Kidney epithelial cell (primary cell): ENCODE results near the gene ZNF148. TPM values are rescaled to one million over a fixed set of nuclear protein-coding genes. Genes with fewer than 3 reads are reported as not detected.

ENCODE experiments used
- DNase-seq: peaks from one replicate; pipeline ENCODE4 v3.0.0-alpha.2; 2010; ENCODE audit warnings: low read depth
- H3K27me3 ChIP-seq: 2 replicates; pipeline ENCODE4 v1.6.0; 2011; ENCODE audit warnings: low read length; ENCODE audit not compliant: control insufficient read depth, insufficient read depth
- H3K36me3 ChIP-seq: 2 replicates; pipeline ENCODE4 v1.5.1; 2011; ENCODE audit warnings: low read length; ENCODE audit not compliant: control insufficient read depth, insufficient read depth
- H3K4me3 ChIP-seq: 2 replicates; pipeline ENCODE4 v1.5.1; 2011; ENCODE audit warnings: low read depth, mild to moderate bottlenecking, control low read depth, low read length
- total RNA-seq: library from RNA; depleted of rRNA; stranded (reverse); fragments of >200 nt; gene quantifications from 2 replicates; pipeline ENCODE4 v1.2.3, GENCODE V29; 2015
- TF ChIP-seq, protein P1 (sequence below): IDR thresholded peaks from 2 replicates; pipeline ENCODE4 v1.5.1; 2011; ENCODE audit warnings: mild to moderate bottlenecking, moderate library complexity, low read length, control low read depth, inconsistent platforms; ENCODE audit not compliant: insufficient read depth, poor library complexity, severe bottlenecking

ZNF148 gene
- total RNA-seq, 1 donor from 2014 or later: 22.8 TPM

DNA sequence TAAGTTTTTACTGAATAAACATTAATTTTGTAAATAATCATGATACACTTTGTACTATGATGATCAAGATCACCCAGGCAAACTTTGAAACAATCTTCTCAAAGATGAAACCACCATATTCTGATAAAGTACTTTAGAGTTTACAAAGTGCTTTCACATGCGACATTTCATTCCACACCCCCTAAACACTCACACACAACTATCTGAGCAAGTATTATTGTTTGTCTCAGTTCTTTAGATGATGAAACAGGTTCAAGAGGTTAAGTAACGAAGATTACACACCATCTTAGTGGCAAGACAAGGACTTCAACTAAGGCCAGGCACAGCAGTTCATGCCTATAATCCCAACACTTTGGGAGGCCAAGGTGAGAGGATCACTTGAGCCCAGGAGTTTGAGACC lies 37.6 kb downstream of the ZNF148 start:
- no peak for DNase-seq
- TF ChIP-seq, protein P1, sequence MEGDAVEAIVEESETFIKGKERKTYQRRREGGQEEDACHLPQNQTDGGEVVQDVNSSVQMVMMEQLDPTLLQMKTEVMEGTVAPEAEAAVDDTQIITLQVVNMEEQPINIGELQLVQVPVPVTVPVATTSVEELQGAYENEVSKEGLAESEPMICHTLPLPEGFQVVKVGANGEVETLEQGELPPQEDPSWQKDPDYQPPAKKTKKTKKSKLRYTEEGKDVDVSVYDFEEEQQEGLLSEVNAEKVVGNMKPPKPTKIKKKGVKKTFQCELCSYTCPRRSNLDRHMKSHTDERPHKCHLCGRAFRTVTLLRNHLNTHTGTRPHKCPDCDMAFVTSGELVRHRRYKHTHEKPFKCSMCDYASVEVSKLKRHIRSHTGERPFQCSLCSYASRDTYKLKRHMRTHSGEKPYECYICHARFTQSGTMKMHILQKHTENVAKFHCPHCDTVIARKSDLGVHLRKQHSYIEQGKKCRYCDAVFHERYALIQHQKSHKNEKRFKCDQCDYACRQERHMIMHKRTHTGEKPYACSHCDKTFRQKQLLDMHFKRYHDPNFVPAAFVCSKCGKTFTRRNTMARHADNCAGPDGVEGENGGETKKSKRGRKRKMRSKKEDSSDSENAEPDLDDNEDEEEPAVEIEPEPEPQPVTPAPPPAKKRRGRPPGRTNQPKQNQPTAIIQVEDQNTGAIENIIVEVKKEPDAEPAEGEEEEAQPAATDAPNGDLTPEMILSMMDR: no peak

DNA sequence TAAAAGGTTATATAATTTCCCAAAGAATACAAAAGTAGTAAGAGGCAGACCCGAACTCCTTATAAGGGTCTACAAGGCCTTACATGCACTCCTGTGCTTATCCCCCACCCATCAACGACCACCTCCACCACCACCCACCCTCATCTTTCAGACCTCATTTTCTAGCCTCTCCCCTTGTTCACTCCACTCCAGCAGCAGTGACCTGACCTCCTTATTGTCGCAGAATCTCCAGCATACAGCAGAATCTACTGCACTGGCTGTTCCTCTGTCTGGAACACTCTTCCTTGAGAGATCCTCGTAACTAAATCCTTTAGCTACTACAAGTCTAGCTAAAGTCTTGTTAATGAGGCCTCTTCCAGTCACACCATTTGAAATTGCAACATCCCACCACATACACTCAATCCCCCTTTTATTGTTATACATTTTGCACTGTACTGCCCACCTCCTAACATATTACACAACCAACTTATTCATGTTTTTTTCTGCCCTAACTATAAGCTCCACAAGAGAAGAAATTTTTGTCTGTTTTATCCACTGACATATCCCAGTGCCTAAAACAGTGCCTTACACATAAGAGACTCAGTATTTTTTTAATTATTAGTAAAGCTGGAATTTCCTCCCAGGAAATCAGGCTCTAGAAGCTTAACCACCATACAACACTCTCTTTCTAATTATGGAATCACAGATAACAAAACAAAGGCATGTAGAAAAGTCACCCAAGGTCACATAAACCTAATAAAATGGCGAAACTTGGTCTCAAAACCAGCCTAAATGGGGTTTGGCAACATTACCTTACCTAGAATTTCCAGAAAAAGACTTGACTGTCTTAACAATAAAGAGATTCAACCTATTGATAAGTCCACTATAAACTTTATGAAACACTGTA lies 40.2 kb downstream of the ZNF148 start:
- TF ChIP-seq, protein P1: no peak
- H3K27me3 ChIP-seq: no peaks in the 10 kb centered on the region
- no peak overlapping the region for H3K4me3 ChIP-seq
- DNase-seq: no peak
- no peaks in the 10 kb centered on the region for H3K36me3 ChIP-seq

More for the DNA sequence above, 37.6 kb downstream of the ZNF148 start:
- Histone ChIP-seq H3K36me3 (no peaks in the 10 kb centered on the region), H3K4me3 (no peak overlapping the region), H3K27me3 (no peaks in the 10 kb centered on the region)

DNA sequence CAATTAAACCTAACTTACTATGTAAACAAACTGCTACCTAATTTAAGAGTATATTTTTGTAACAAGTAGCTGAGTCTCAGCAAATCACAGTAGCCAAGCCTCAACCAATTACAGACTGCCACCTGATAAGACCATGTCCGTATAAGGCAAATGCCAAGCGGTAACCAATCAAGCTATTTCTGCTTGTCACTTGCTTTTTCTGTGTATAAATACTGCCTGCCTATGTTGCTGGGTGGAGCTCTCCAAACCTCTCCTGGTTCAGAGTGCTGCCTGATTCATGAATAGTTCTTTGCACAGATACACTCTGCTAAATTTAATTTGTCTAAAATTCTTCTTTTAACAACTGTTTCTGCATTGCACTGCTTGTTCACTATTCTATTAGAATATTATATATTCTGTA lies 42.6 kb downstream of the ZNF148 start:
- no peak for DNase-seq
- TF ChIP-seq, protein P1: no peak
- no peaks in the 10 kb centered on the region for H3K36me3 ChIP-seq
- no peak overlapping the region for H3K4me3 ChIP-seq
- no peaks in the 10 kb centered on the region for H3K27me3 ChIP-seq

DNA sequence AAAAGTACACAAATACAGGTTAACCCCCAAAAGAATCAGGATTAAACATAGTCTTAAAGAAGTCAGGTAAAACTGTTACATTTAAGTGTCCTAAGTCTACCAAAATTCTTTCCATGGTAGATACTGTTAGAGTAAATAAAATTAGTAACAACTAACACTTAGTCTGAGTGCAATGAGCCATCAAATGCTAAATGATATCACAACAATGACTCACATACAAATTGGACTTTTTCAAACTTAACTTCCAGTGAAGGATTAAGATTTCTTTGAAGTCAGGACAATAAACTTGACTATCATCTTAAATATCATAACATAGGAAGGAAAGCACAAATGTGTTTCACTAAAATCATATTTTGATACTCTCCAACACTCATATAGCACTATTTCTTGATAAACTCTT lies 43.9 kb downstream of the ZNF148 start:
- no peaks in the 10 kb centered on the region for H3K36me3 ChIP-seq
- no peaks in the 10 kb centered on the region for H3K27me3 ChIP-seq
- TF ChIP-seq, protein P1: no peak
- DNase-seq: no peak
- no peak overlapping the region for H3K4me3 ChIP-seq

DNA sequence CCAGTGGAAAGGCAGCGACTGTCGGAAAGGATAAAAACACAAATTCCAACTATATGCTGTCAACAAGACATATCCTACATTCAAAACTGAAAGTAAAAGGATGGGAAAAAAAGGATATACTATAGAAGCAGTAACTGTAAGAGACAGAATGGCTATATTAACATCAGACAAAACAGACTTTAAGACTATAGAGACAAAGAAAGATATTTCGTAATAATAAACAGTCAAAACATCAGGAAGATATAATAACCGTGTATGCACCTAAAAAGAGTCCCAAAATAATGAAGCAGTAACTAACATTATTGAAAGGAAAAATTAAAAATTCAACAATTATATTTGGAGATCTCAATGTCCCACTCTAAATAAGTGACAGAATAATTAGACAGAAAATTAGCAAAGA lies 48.2 kb downstream of the ZNF148 start:
- DNase-seq: no peak
- no peak overlapping the region for H3K4me3 ChIP-seq
- H3K27me3 ChIP-seq: no peaks in the 10 kb centered on the region
- H3K36me3 ChIP-seq: no peaks in the 10 kb centered on the region
- TF ChIP-seq, protein P1: no peak

DNA sequence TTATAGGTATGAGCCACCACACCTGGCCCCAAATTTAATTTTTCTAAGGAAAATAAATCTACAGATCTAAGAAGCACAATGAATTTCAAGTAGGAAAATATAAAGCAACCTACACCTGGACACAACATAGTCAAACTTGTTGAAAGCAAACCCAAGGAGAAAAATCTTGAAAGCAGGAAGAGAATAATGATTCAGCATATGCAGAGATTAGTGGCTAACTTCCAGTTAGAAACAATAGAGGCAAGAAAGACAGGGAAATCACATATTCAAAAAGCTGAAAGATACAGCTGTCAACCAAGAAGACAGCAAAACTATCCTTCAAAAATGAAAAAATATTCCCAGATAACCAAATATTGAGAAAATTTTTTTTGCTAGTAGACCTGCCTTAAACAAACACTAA lies 49.4 kb downstream of the ZNF148 start:
- TF ChIP-seq, protein P1: no peak
- no peaks in the 10 kb centered on the region for H3K27me3 ChIP-seq
- no peak overlapping the region for H3K4me3 ChIP-seq
- H3K36me3 ChIP-seq: no peaks in the 10 kb centered on the region
- no peak for DNase-seq
